Trophoblast cell (in vitro differentiated cells and primary cell): ENCODE results near the gene TMEM273.

Experiments used
- DNase-seq, 2 donors: peaks; one replicate each; pipeline ENCODE4 v3.0.0-alpha.2; 2016
- H2AFZ ChIP-seq: 2 replicates; pipeline ENCODE4 v1.6.1; 2013; ENCODE audit warnings: low read length, moderate library complexity, mild to moderate bottlenecking; ENCODE audit not compliant: insufficient read depth, poor library complexity
- H2AK5ac ChIP-seq: 2 replicates; pipeline ENCODE4 v1.6.1; 2013; ENCODE audit warnings: mild to moderate bottlenecking, low read length
- H2BK120ac ChIP-seq: 2 replicates; pipeline ENCODE4 v1.6.1; 2013; ENCODE audit warnings: low read length, mild to moderate bottlenecking, moderate library complexity; ENCODE audit not compliant: insufficient read depth, poor library complexity
- H2BK12ac ChIP-seq: 2 replicates; pipeline ENCODE4 v1.6.1; 2013; ENCODE audit warnings: mild to moderate bottlenecking, low read length, moderate library complexity
- H2BK5ac ChIP-seq: 2 replicates; pipeline ENCODE4 v1.6.1; 2013; ENCODE audit warnings: low read length, low read depth, moderate library complexity, mild to moderate bottlenecking; ENCODE audit not compliant: poor library complexity
- H3K14ac ChIP-seq: 2 replicates; pipeline ENCODE4 v1.6.1; 2013; ENCODE audit warnings: mild to moderate bottlenecking, low read length
- H3K18ac ChIP-seq: 2 replicates; pipeline ENCODE4 v1.6.1; 2013; ENCODE audit warnings: mild to moderate bottlenecking, low read length
- H3K23ac ChIP-seq: 2 replicates; pipeline ENCODE4 v1.6.1; 2013; ENCODE audit warnings: low read length
- H3K27ac ChIP-seq: 2 replicates; pipeline ENCODE4 v1.5.1; 2013; ENCODE audit warnings: low read depth, mild to moderate bottlenecking, inconsistent platforms, low read length, moderate library complexity
- H3K27me3 ChIP-seq: 2 replicates; pipeline ENCODE4 v1.6.1; 2013; ENCODE audit warnings: inconsistent platforms, mild to moderate bottlenecking, low read length, moderate library complexity; ENCODE audit not compliant: insufficient read depth
- H3K36me3 ChIP-seq, 2 experiments: 1 replicate in 1 of 2; 2 replicates in 1 of 2; pipeline ENCODE4 v1.6.1; 2013; ENCODE audit warnings: low read length in 2 of 2, mild to moderate bottlenecking in 2 of 2, moderate library complexity in 1 of 2; ENCODE audit not compliant: insufficient read depth in 2 of 2, control insufficient read depth in 1 of 2
- H3K4ac ChIP-seq: 2 replicates; pipeline ENCODE4 v1.6.1; 2013; ENCODE audit warnings: low read depth, mild to moderate bottlenecking, low read length, moderate library complexity
- H3K4me1 ChIP-seq, 2 experiments: 1 replicate in 1 of 2; 2 replicates in 1 of 2; pipeline ENCODE4 v1.6.1; 2013; ENCODE audit warnings: low read length in 2 of 2, mild to moderate bottlenecking in 2 of 2, moderate library complexity in 1 of 2; ENCODE audit not compliant: insufficient read depth in 2 of 2, control insufficient read depth in 1 of 2
- H3K4me2 ChIP-seq: 2 replicates; pipeline ENCODE4 v1.6.1; 2013; ENCODE audit warnings: inconsistent platforms, mild to moderate bottlenecking, low read length, moderate library complexity
- H3K4me3 ChIP-seq: 2 replicates; pipeline ENCODE4 v1.5.1; 2013; ENCODE audit warnings: mild to moderate bottlenecking, low read depth, low read length, inconsistent platforms
- H3K79me1 ChIP-seq: one replicate; pipeline ENCODE4 v1.6.1; 2013; ENCODE audit warnings: low read length
- H3K79me2 ChIP-seq: 2 replicates; pipeline ENCODE4 v1.6.1; 2013; ENCODE audit warnings: low read length, mild to moderate bottlenecking; ENCODE audit not compliant: control insufficient read depth, insufficient read depth, poor library complexity
- H3K9ac ChIP-seq: 2 replicates; pipeline ENCODE4 v1.6.1; 2013; ENCODE audit warnings: mild to moderate bottlenecking, low read length
- H3K9me3 ChIP-seq: 2 replicates; pipeline ENCODE4 v1.6.1; 2013; ENCODE audit warnings: low read depth, mild to moderate bottlenecking, control low read depth, inconsistent platforms, low read length; ENCODE audit not compliant: insufficient read depth
- H4K12ac ChIP-seq: 2 replicates; pipeline ENCODE4 v1.6.1; 2013; ENCODE audit warnings: low read depth, mild to moderate bottlenecking, low read length, moderate library complexity
- H4K8ac ChIP-seq: 2 replicates; pipeline ENCODE4 v1.6.1; 2013; ENCODE audit warnings: low read depth, mild to moderate bottlenecking, low read length, moderate library complexity
- H4K91ac ChIP-seq: one replicate; pipeline ENCODE4 v1.6.1; 2013; ENCODE audit warnings: low read depth, mild to moderate bottlenecking, low read length, moderate library complexity
- WGBS: extraction: QIAGEN DNeasy Blood & Tissue Kit; methylation state at CpG from one replicate; pipeline ENCODE4 v1.1.7; 2013; ENCODE audit warnings: missing lambda C conversion rate; ENCODE audit not compliant: insufficient read length, insufficient coverage; ENCODE audit errors: extremely low coverage; 5-methylcytosine and 5-hydroxymethylcytosine counted together

The TMEM273 gene

GRCh38 chr10:49162761-49163310, 25.4 kb downstream of the TMEM273 start:
- WGBS: no CpG with 5 or more reads among the region's 8 CpGs
- H4K8ac ChIP-seq: no peak overlapping the region
- H3K79me2 ChIP-seq: no peaks in the 10 kb centered on the region

DNA sequence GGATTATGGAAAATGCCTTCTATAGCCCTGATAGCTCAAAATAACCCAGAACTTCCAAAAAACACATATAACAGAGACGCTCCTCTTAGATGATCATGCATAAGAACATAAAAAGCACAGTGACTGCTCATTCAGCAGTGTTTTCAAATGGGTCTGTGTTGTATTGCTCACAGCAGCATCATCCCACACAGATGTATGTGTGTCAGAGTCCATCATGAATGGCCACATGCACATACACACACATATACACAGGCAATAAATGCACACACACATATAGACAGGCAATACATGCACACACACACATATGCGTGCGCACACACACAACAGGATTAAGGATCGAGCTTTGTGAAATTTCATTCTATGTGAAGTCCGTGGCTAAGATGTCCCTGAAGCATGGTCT, 26.1 kb downstream of the TMEM273 start:
- no peaks in the 10 kb centered on the region for H3K9me3 ChIP-seq
- H2BK12ac ChIP-seq: no peak overlapping the region
- H3K4me1 ChIP-seq: no peaks in the 10 kb centered on the region
- H3K27ac ChIP-seq: no peak overlapping the region
- no peaks in the 10 kb centered on the region for H3K79me2 ChIP-seq
- H3K36me3 ChIP-seq: no peaks in the 10 kb centered on the region
- no peaks in the 10 kb centered on the region for H3K27me3 ChIP-seq
- H4K91ac ChIP-seq: no peak overlapping the region
- H4K12ac ChIP-seq: no peak overlapping the region
- H2BK5ac ChIP-seq: no peak overlapping the region
- H3K4ac ChIP-seq: no peak overlapping the region
- H2BK120ac ChIP-seq: no peak overlapping the region
- H3K4me2 ChIP-seq: no peak overlapping the region
- WGBS: no CpG with 5 or more reads among the region's 5 CpGs
- no peak overlapping the region for H3K9ac ChIP-seq
- H2AFZ ChIP-seq: no peak overlapping the region
- no peak for DNase-seq
- H3K14ac ChIP-seq: no peak overlapping the region
- H4K8ac ChIP-seq: no peak overlapping the region
- no peak overlapping the region for H3K18ac ChIP-seq
- H3K23ac ChIP-seq: no peak overlapping the region
- H2AK5ac ChIP-seq: no peak overlapping the region
- no peaks in the 10 kb centered on the region for H3K79me1 ChIP-seq
- no peak overlapping the region for H3K4me3 ChIP-seq

More at GRCh38 chr10:49162761-49163310, 25.4 kb downstream of the TMEM273 start:
- Histone ChIP-seq H3K18ac (no peak overlapping the region), H2BK5ac (no peak overlapping the region), H4K12ac (no peak overlapping the region), H2BK120ac (no peak overlapping the region), H3K4me1 (no peaks in the 10 kb centered on the region), H3K4ac (no peak overlapping the region), H2BK12ac (no peak overlapping the region), H3K27me3 (no peaks in the 10 kb centered on the region), H3K79me1 (no peaks in the 10 kb centered on the region), H3K23ac (no peak overlapping the region), H3K27ac (no peak overlapping the region), H3K14ac (no peak overlapping the region), H3K9ac (no peak overlapping the region), H3K4me3 (no peak overlapping the region), H3K9me3 (no peaks in the 10 kb centered on the region), H4K91ac (no peak overlapping the region), H2AFZ (no peak overlapping the region), H3K36me3 (no peaks in the 10 kb centered on the region), H3K4me2 (no peak overlapping the region), H2AK5ac (no peak overlapping the region)
- DNase-seq: no peak

- Histone ChIP-seq H3K4me2 (no peak overlapping the region), H3K9me3 (no peaks in the 10 kb centered on the region), H2BK120ac (no peak overlapping the region), H4K91ac (no peak overlapping the region), H2BK12ac (no peak overlapping the region), H3K79me2 (no peaks in the 10 kb centered on the region), H3K23ac (no peak overlapping the region), H2AK5ac (no peak overlapping the region), H4K8ac (no peak overlapping the region), H3K4ac (no peak overlapping the region), H3K79me1 (no peaks in the 10 kb centered on the region), H2BK5ac (no peak overlapping the region), H2AFZ (no peak overlapping the region), H4K12ac (no peak overlapping the region), H3K27ac (no peak overlapping the region), H3K4me1 (no peaks in the 10 kb centered on the region), H3K14ac (no peak overlapping the region), H3K4me3 (no peak overlapping the region), H3K9ac (no peak overlapping the region), H3K36me3 (no peaks in the 10 kb centered on the region), H3K18ac (no peak overlapping the region), H3K27me3 (no peaks in the 10 kb centered on the region)
- no CpG with 5 or more reads among the region's 8 CpGs for WGBS
- peak in 1 of 2 donors; percentile 14 for DNase-seq
These were observed 26.7 kb downstream of the TMEM273 start for GRCh38 chr10:49161411-49161997.

- no peak overlapping the region for H3K18ac ChIP-seq
- no peak overlapping the region for H2AFZ ChIP-seq
- no peaks in the 10 kb centered on the region for H3K79me2 ChIP-seq
- no peak overlapping the region for H3K9ac ChIP-seq
- no peak overlapping the region for H2BK12ac ChIP-seq
- H3K4me1 ChIP-seq: no peaks in the 10 kb centered on the region
- no peaks in the 10 kb centered on the region for H3K79me1 ChIP-seq
- no peak overlapping the region for H4K91ac ChIP-seq
- H3K27me3 ChIP-seq: no peaks in the 10 kb centered on the region
- no peaks in the 10 kb centered on the region for H3K36me3 ChIP-seq
- H3K4me2 ChIP-seq: no peak overlapping the region
- H3K27ac ChIP-seq: no peak overlapping the region
- no peak overlapping the region for H3K4ac ChIP-seq
- no peak overlapping the region for H3K4me3 ChIP-seq
- no peak overlapping the region for H4K12ac ChIP-seq
- DNase-seq: no peak
- no peak overlapping the region for H2AK5ac ChIP-seq
- no CpG with 5 or more reads among the region's 5 CpGs for WGBS
- no peak overlapping the region for H3K23ac ChIP-seq
- no peak overlapping the region for H2BK5ac ChIP-seq
- H2BK120ac ChIP-seq: no peak overlapping the region
- H3K9me3 ChIP-seq: no peaks in the 10 kb centered on the region
- H4K8ac ChIP-seq: no peak overlapping the region
- no peak overlapping the region for H3K14ac ChIP-seq
These were observed 27.4 kb downstream of the TMEM273 start for GRCh38 chr10:49160814-49161213.
